KMS-11 (cell line): ENCODE results near the gene ABCC2.
"Not testable (repeated sequence)": the region's sequence is repeated elsewhere in the genome, so short reads cannot be mapped to it uniquely, and the experiment has no call there.

Source experiments
- H2AFZ ChIP-seq: fragments of 200-600 bp; sonication (generic); 2 replicates; pipeline ENCODE4 v1.6.1; 2016; ENCODE audit warnings: antibody characterized with exemption, mixed run types, low read depth
- H3K27ac ChIP-seq: fragments of 200-600 bp; sonication (generic); 2 replicates; pipeline ENCODE4 v1.6.1; 2016; ENCODE audit warnings: mild to moderate bottlenecking, mixed run types
- H3K27me3 ChIP-seq: fragments of 200-600 bp; sonication (generic); 2 replicates; pipeline ENCODE4 v1.6.1; 2017; ENCODE audit warnings: mild to moderate bottlenecking, low read depth, mixed run types, moderate library complexity; ENCODE audit not compliant: insufficient read depth
- H3K36me3 ChIP-seq: fragments of 200-600 bp; sonication (generic); 2 replicates; pipeline ENCODE4 v1.6.1; 2017; ENCODE audit warnings: mild to moderate bottlenecking, mixed run types; ENCODE audit not compliant: insufficient read depth
- H3K4me1 ChIP-seq: fragments of 200-600 bp; sonication (generic); 2 replicates; pipeline ENCODE4 v1.6.1; 2016; ENCODE audit warnings: mild to moderate bottlenecking, low read depth, mixed run types; ENCODE audit not compliant: poor library complexity, severe bottlenecking
- H3K4me2 ChIP-seq: fragments of 200-600 bp; sonication (generic); 2 replicates; pipeline ENCODE4 v1.7.0; 2016; ENCODE audit warnings: mild to moderate bottlenecking, mixed run types
- H3K4me3 ChIP-seq: fragments of 200-600 bp; sonication (generic); IDR thresholded peaks from 2 replicates; pipeline ENCODE4 v1.6.1; 2017; ENCODE audit warnings: low read depth, low read length, mixed read lengths; ENCODE audit not compliant: insufficient read depth
- H3K79me2 ChIP-seq: fragments of 200-600 bp; sonication (generic); 2 replicates; pipeline ENCODE4 v1.6.1; 2016; ENCODE audit warnings: low read depth, mixed run types; ENCODE audit not compliant: insufficient read depth
- H3K9ac ChIP-seq: fragments of 200-600 bp; sonication (generic); 2 replicates; pipeline ENCODE4 v1.6.1; 2016; ENCODE audit warnings: mild to moderate bottlenecking, mixed run types
- H4K20me1 ChIP-seq: fragments of 200-600 bp; sonication (generic); 2 replicates; pipeline ENCODE4 v1.6.1; 2016; ENCODE audit warnings: mild to moderate bottlenecking, mixed run types; ENCODE audit not compliant: insufficient read depth
- TF ChIP-seq, protein P1 (sequence below): fragments of 200-600 bp; sonication (generic); conservative IDR thresholded peaks from 2 replicates; pipeline ENCODE4 v1.6.1; 2017; ENCODE audit warnings: low read depth, mild to moderate bottlenecking, antibody characterized with exemption, low read length, moderate library complexity, mixed read lengths

The ABCC2 gene

DNA sequence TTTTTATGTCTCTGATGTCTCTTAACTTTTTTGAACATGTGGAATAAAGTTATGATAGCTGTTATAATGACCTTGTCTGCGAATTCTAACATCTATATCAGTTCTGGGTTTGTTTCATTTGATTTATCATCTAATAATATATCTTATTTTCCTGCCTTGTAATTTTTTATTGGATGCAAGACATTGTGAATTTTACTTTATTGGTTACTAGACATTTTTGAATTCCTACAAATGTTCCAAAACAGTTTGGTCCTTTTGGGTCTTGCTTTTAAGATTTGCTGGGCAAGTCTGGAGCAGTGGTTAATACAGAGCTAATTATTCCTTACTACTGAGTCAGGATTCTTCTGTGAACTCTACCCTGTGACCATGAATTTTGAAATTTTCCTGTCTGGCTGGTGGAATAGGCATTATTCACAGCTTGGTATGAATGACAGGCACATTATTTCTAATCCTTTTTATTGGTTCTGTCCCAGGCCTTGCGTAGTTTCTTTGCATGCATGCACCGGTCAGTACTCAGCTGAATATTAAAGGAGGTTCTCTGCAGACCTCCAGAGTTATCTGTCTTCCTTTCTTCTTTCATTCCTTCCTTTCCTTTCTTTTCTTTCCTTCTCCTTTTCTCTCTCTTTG lies 41.4 kb upstream of the ABCC2 start:
- Histone ChIP-seq H2AFZ (no peak overlapping the region), H3K27ac (no peak overlapping the region), H3K36me3 (peaks cover 15% of the 10 kb centered on the region; the same call in 1 of the 2 replicates), H3K27me3 (no peaks in the 10 kb centered on the region), H4K20me1 (no peaks in the 10 kb centered on the region), H3K4me2 (no peak overlapping the region), H3K4me1 (no peaks in the 10 kb centered on the region), H3K79me2 (no peaks in the 10 kb centered on the region), H3K4me3 (no peak overlapping the region), H3K9ac (no peak overlapping the region)
- TF ChIP-seq, protein P1, sequence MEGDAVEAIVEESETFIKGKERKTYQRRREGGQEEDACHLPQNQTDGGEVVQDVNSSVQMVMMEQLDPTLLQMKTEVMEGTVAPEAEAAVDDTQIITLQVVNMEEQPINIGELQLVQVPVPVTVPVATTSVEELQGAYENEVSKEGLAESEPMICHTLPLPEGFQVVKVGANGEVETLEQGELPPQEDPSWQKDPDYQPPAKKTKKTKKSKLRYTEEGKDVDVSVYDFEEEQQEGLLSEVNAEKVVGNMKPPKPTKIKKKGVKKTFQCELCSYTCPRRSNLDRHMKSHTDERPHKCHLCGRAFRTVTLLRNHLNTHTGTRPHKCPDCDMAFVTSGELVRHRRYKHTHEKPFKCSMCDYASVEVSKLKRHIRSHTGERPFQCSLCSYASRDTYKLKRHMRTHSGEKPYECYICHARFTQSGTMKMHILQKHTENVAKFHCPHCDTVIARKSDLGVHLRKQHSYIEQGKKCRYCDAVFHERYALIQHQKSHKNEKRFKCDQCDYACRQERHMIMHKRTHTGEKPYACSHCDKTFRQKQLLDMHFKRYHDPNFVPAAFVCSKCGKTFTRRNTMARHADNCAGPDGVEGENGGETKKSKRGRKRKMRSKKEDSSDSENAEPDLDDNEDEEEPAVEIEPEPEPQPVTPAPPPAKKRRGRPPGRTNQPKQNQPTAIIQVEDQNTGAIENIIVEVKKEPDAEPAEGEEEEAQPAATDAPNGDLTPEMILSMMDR = no peak

DNA sequence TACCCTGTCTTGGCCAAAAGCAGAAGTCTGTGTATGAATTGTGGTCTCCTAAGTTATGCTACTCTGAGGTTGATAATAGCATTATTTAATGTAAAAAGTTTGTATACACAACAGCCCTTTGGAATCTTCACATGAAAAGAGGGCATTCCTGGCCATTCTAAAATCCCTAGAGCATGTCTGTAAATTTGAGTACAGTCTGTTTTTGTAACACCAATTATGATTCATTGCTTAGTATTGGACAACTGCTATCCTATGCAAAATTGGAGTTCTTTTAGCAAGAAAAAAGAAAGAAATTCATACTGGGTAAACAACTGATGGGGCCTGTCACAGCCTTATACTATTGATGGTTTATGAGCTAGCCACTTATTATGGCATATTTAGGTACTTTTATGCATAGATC lies 40.2 kb upstream of the ABCC2 start:
- no peak overlapping the region for H3K4me3 ChIP-seq
- H3K9ac ChIP-seq = no peak overlapping the region
- no peaks in the 10 kb centered on the region for H4K20me1 ChIP-seq
- H3K4me1 ChIP-seq = no peaks in the 10 kb centered on the region
- H3K79me2 ChIP-seq = no peaks in the 10 kb centered on the region
- no peak overlapping the region for H3K4me2 ChIP-seq
- H3K27ac ChIP-seq = no peak overlapping the region
- H2AFZ ChIP-seq = no peak overlapping the region
- no peaks in the 10 kb centered on the region for H3K27me3 ChIP-seq
- TF ChIP-seq, protein P1 = no peak
- peaks cover 11% of the 10 kb centered on the region; the same call in 1 of the 2 replicates for H3K36me3 ChIP-seq

DNA sequence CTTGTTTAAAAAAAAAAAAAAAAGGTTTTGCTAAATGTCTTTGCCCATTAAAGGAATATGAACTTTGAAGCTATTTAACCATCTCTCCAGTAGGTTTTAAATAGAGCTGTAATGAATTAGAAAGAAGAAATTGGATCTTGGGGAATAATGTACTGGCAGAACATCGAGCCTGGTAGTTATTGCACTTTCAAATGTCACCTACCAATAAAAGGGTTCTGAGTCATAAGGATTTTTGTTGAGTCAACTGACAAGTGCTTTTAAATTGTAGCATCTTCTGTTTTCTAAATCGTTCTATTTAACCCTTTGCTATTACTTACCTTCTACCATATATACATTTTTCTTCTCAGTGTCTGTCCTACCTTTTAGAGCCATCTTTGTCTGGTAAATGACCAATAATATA lies 39.7 kb upstream of the ABCC2 start:
- no peaks in the 10 kb centered on the region for H3K79me2 ChIP-seq

DNA sequence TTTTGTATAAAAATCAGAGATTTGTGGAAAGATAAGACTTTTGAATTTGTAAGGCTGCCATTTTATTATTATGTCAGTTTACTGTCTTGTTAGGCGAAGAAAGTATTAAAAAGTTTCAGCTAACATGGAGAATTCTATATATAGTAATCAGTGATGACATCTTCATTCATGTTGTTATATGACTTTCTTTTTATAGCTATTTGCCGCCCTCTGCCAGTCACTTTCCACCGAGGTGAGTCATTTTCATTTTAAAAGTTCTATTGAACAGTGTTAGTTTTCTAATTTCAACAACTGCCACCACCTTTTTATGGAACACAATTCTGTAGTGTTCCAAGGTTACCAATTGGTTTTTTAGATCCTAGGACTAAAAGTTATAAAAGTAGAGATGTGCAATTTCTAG lies 38.6 kb upstream of the ABCC2 start:
- H3K27ac ChIP-seq = no peak overlapping the region
- H2AFZ ChIP-seq = no peak overlapping the region
- no peaks in the 10 kb centered on the region for H3K79me2 ChIP-seq
- H3K4me2 ChIP-seq = no peak overlapping the region
- H3K4me1 ChIP-seq = no peaks in the 10 kb centered on the region
- H3K4me3 ChIP-seq = no peak overlapping the region
- H3K9ac ChIP-seq = no peak overlapping the region
- TF ChIP-seq, protein P1 = no peak
- H3K36me3 ChIP-seq = peaks cover 9% of the 10 kb centered on the region; the same call in 1 of the 2 replicates
- H3K27me3 ChIP-seq = no peaks in the 10 kb centered on the region
- no peaks in the 10 kb centered on the region for H4K20me1 ChIP-seq

More for the DNA sequence above, 39.7 kb upstream of the ABCC2 start:
- H3K4me2 ChIP-seq = no peak overlapping the region
- H3K36me3 ChIP-seq = peaks cover 9% of the 10 kb centered on the region; the same call in 1 of the 2 replicates
- H3K4me1 ChIP-seq = no peaks in the 10 kb centered on the region
- no peaks in the 10 kb centered on the region for H4K20me1 ChIP-seq
- H3K4me3 ChIP-seq = no peak overlapping the region
- H3K27ac ChIP-seq = no peak overlapping the region
- H2AFZ ChIP-seq = no peak overlapping the region
- TF ChIP-seq, protein P1 = no peak
- H3K27me3 ChIP-seq = no peaks in the 10 kb centered on the region
- no peak overlapping the region for H3K9ac ChIP-seq

DNA sequence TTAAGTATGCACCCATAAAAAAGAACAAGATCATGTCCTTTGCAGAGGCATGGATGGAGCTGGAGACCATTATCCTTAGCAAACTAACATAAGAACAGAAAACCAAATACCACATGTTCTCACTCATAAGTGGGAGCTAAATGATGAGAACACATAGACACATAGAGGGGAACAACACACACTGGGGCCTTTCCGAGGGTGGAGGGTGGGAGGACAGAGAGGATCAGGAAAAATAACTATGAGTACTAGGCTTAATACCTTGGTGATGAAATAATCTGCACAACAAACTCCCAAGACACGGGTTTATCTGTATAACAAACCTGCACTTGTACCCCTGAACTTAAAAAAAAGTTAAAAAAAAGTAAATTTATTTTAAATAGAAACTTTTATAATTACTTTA lies 36.3 kb upstream of the ABCC2 start:
- not testable (repeated sequence) for H3K4me2 ChIP-seq, H4K20me1 ChIP-seq, H3K9ac ChIP-seq, H3K36me3 ChIP-seq, H3K4me1 ChIP-seq, H3K79me2 ChIP-seq, H3K27me3 ChIP-seq, H3K27ac ChIP-seq, H2AFZ ChIP-seq, H3K4me3 ChIP-seq
